ENCODE measurements around the gene KCNN4. TPM values are rescaled to one million over a fixed set of nuclear protein-coding genes. Genes with fewer than 3 reads are reported as not detected.

Gene KCNN4
- total RNA-seq, 1 donor from 2014 or later, result not detected

GRCh38 chr19:43811837-43812236 lies 31.1 kb upstream of the KCNN4 start:
- Mint-ChIP-seq H3K4me3 (no peak overlapping the region), H3K4me1 (no peaks in the 10 kb centered on the region), H3K27me3 (ENCODE audit: insufficient read depth, low read depth) (peaks cover 13% of the 10 kb centered on the region), H3K9me3 (no peaks in the 10 kb centered on the region), H3K36me3 (no peaks in the 10 kb centered on the region), H3K27ac (no peak overlapping the region)
- Histone ChIP-seq H3K4me3 (no peak overlapping the region), H3K27me3 (no peaks in the 10 kb centered on the region), H3K27ac (no peak overlapping the region), H3K36me3 (no peaks in the 10 kb centered on the region), H3K9me3 (ENCODE audit: low read depth) (no peaks in the 10 kb centered on the region), H4K20me1 (ENCODE audit: low read depth) (no peaks in the 10 kb centered on the region), H3K4me1 (no peaks in the 10 kb centered on the region), H3K4me2 (no peak overlapping the region), H3K9ac (no peak overlapping the region), H3F3A (ENCODE audit: low read depth) (no peaks in the 10 kb centered on the region), H3K79me2 (ENCODE audit: low read depth) (no peaks in the 10 kb centered on the region), H2AFZ (replicated peaks) (no peak overlapping the region)
- no peak for DNase-seq (ENCODE audit: low spot score)
- TF ChIP-seq EZH2phosphoT487 (IDR thresholded peaks at IDR 0.05) (no peak), CTCF (IDR thresholded peaks at IDR 0.05) (no peak), EZH2 (IDR thresholded peaks at IDR 0.05) (no peak)

- Mint-ChIP-seq H3K9me3 (peaks cover 2% of the 10 kb centered on the region), H3K4me1 (no peaks in the 10 kb centered on the region), H3K4me3 (no peak overlapping the region), H3K27ac (no peak overlapping the region), H3K36me3 (no peaks in the 10 kb centered on the region), H3K27me3 (ENCODE audit: insufficient read depth, low read depth) (peaks cover 11% of the 10 kb centered on the region)
- no peak overlapping the region for H3K4me2 ChIP-seq
- no peaks in the 10 kb centered on the region for H4K20me1 ChIP-seq (ENCODE audit: low read depth)
- peak; percentile 75 for TF ChIP-seq CTCF (IDR thresholded peaks at IDR 0.05)
- no peak for TF ChIP-seq EZH2phosphoT487 (IDR thresholded peaks at IDR 0.05)
- H2AFZ ChIP-seq (replicated peaks), result no peak overlapping the region
- no peak overlapping the region for H3K9ac ChIP-seq
- no peaks in the 10 kb centered on the region for H3K79me2 ChIP-seq (ENCODE audit: low read depth)
- H3K27ac ChIP-seq, result no peak overlapping the region
- peak; percentile 71 for DNase-seq (ENCODE audit: low spot score)
- H3K27me3 ChIP-seq, result no peaks in the 10 kb centered on the region
- no peak overlapping the region for H3K4me3 ChIP-seq
- no peaks in the 10 kb centered on the region for H3K4me1 ChIP-seq
- H3K36me3 ChIP-seq, result no peaks in the 10 kb centered on the region
- no peaks in the 10 kb centered on the region for H3K9me3 ChIP-seq (ENCODE audit: low read depth)
- no peaks in the 10 kb centered on the region for H3F3A ChIP-seq (ENCODE audit: low read depth)
These were observed 29.3 kb upstream of the KCNN4 start for GRCh38 chr19:43809762-43810696.

- peaks cover 14% of the 10 kb centered on the region for H3K27me3 Mint-ChIP-seq (ENCODE audit: insufficient read depth, low read depth)
These were observed 26.9 kb upstream of the KCNN4 start for GRCh38 chr19:43807651-43808050.

More at GRCh38 chr19:43807651-43808050, 26.9 kb upstream of the KCNN4 start:
- no peak for DNase-seq (ENCODE audit: low spot score)
- TF ChIP-seq CTCF (IDR thresholded peaks at IDR 0.05) (no peak), EZH2phosphoT487 (IDR thresholded peaks at IDR 0.05) (no peak), EZH2 (IDR thresholded peaks at IDR 0.05) (no peak)
- no peaks in the 10 kb centered on the region for H3K36me3 ChIP-seq
- peaks cover 2% of the 10 kb centered on the region for H3K9me3 Mint-ChIP-seq
- no peak overlapping the region for H3K4me3 ChIP-seq
- H3F3A ChIP-seq (ENCODE audit: low read depth), result no peaks in the 10 kb centered on the region
- H3K4me1 Mint-ChIP-seq, result no peaks in the 10 kb centered on the region
- no peaks in the 10 kb centered on the region for H3K4me1 ChIP-seq
- H3K36me3 Mint-ChIP-seq, result no peaks in the 10 kb centered on the region
- H3K4me3 Mint-ChIP-seq, result no peak overlapping the region
- no peak overlapping the region for H3K27ac Mint-ChIP-seq
- no peak overlapping the region for H3K27ac ChIP-seq
- H3K9me3 ChIP-seq (ENCODE audit: low read depth), result no peaks in the 10 kb centered on the region
- no peaks in the 10 kb centered on the region for H3K27me3 ChIP-seq
- no peak overlapping the region for H2AFZ ChIP-seq (replicated peaks)
- H3K9ac ChIP-seq, result no peak overlapping the region
- H4K20me1 ChIP-seq (ENCODE audit: low read depth), result no peaks in the 10 kb centered on the region
- H3K79me2 ChIP-seq (ENCODE audit: low read depth), result no peaks in the 10 kb centered on the region
- no peak overlapping the region for H3K4me2 ChIP-seq

Data from neural progenitor cell (in vitro differentiated cells).